ENCODE data around the gene AATF. TPM values are rescaled to one million over a fixed set of nuclear protein-coding genes. Genes with fewer than 3 reads are reported as not detected.

AATF gene
- total RNA-seq, 1 experiment from 2014 or later = 61.0 TPM

DNA sequence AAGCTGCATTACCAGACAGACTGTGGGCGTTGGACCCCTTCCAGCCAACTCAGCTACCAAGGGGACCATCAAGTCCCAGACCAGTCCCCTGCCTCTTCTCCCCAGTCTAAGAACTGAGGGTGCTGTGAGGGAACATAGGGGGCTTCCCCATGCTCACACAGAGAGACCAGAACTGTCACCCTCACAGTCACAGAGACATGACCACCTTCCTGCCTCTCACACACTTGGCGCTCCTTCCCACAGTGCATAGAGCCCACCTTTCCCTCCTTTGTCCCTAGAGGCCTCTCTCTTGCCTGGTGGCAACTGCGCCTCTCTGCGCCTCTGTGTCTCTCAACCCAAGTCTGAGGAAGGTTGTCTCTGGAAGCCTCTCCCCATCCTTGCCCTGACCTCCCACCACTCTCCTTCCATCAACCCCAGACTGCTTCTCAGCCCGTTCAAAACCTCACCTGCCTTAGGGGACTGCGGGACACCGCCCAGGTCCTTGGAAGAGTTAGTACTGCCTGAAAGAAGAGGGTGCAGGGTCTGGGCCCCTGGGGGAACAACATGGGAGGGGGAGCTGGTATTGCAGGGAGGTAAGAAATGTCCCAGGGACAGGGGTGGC is 17.6 kb upstream of the AATF start:
- ATAC-seq = no peak
- Mint-ChIP-seq H3K4me3 (peak overlapping the region; percentile 16; the same call in 1 of the 2 replicates), H3K27me3 (ENCODE audit: low read depth) (peaks cover 90% of the 10 kb centered on the region), H3K9me3 (no peaks in the 10 kb centered on the region), H3K4me1 (peaks cover 74% of the 10 kb centered on the region), H3K36me3 (no peaks in the 10 kb centered on the region), H3K27ac (no peak overlapping the region)
- DNase-seq (ENCODE audit: low spot score) = no peak
- no peak for TF ChIP-seq MXD4 (CRISPR knock-in tag; IDR thresholded peaks at IDR 0.05; ENCODE audit: borderline replicate concordance)
- no peak for TF ChIP-seq ZNF423 (CRISPR knock-in tag; IDR thresholded peaks at IDR 0.05)
- TF ChIP-seq, protein P1, sequence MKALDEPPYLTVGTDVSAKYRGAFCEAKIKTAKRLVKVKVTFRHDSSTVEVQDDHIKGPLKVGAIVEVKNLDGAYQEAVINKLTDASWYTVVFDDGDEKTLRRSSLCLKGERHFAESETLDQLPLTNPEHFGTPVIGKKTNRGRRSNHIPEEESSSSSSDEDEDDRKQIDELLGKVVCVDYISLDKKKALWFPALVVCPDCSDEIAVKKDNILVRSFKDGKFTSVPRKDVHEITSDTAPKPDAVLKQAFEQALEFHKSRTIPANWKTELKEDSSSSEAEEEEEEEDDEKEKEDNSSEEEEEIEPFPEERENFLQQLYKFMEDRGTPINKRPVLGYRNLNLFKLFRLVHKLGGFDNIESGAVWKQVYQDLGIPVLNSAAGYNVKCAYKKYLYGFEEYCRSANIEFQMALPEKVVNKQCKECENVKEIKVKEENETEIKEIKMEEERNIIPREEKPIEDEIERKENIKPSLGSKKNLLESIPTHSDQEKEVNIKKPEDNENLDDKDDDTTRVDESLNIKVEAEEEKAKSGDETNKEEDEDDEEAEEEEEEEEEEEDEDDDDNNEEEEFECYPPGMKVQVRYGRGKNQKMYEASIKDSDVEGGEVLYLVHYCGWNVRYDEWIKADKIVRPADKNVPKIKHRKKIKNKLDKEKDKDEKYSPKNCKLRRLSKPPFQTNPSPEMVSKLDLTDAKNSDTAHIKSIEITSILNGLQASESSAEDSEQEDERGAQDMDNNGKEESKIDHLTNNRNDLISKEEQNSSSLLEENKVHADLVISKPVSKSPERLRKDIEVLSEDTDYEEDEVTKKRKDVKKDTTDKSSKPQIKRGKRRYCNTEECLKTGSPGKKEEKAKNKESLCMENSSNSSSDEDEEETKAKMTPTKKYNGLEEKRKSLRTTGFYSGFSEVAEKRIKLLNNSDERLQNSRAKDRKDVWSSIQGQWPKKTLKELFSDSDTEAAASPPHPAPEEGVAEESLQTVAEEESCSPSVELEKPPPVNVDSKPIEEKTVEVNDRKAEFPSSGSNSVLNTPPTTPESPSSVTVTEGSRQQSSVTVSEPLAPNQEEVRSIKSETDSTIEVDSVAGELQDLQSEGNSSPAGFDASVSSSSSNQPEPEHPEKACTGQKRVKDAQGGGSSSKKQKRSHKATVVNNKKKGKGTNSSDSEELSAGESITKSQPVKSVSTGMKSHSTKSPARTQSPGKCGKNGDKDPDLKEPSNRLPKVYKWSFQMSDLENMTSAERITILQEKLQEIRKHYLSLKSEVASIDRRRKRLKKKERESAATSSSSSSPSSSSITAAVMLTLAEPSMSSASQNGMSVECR (CRISPR knock-in tag; IDR thresholded peaks at IDR 0.05; ENCODE audit: borderline replicate concordance) = no peak
- TF ChIP-seq HMGA2 (CRISPR knock-in tag; IDR thresholded peaks at IDR 0.05) = no peak
- TF ChIP-seq NR3C1 (CRISPR knock-in tag; conservative IDR thresholded peaks at IDR 0.05; ENCODE audit: low read depth) = no peak
- no peak for TF ChIP-seq E2F5 (CRISPR knock-in tag; IDR thresholded peaks at IDR 0.05)
- no peak for TF ChIP-seq EMX1 (CRISPR knock-in tag; IDR thresholded peaks at IDR 0.05)
- ChIA-PET POLR2A (interaction anchor here (0.9 kb wide), 2 partner anchors 10 to 11 kb away, joined by 3 read pairs; no protein-coding TSS in a partner anchor), CTCF (no interaction called here)

- Mint-ChIP-seq H3K4me3 (peak overlapping the region; percentile 61), H3K27me3 (ENCODE audit: low read depth) (peaks cover 94% of the 10 kb centered on the region), H3K36me3 (no peaks in the 10 kb centered on the region), H3K27ac (no peak overlapping the region), H3K4me1 (peaks cover 75% of the 10 kb centered on the region), H3K9me3 (no peaks in the 10 kb centered on the region)
- no peak for ATAC-seq
- CTCF ChIA-PET = no interaction called here
- DNase-seq (ENCODE audit: low spot score) = no peak
- POLR2A ChIA-PET = no interaction called here
- no peak for TF ChIP-seq OVOL2 (CRISPR knock-in tag; IDR thresholded peaks at IDR 0.05; ENCODE audit: borderline replicate concordance)
- TF ChIP-seq NFATC4 (CRISPR knock-in tag; IDR thresholded peaks at IDR 0.05) = no peak
- no peak for TF ChIP-seq SMAD3 (CRISPR knock-in tag; IDR thresholded peaks at IDR 0.05; ENCODE audit: borderline replicate concordance)
- TF ChIP-seq RELA (CRISPR knock-in tag; IDR thresholded peaks at IDR 0.05; ENCODE audit: borderline replicate concordance) = no peak
- TF ChIP-seq ZNF423 (CRISPR knock-in tag; IDR thresholded peaks at IDR 0.05) = no peak
- TF ChIP-seq, protein P2, sequence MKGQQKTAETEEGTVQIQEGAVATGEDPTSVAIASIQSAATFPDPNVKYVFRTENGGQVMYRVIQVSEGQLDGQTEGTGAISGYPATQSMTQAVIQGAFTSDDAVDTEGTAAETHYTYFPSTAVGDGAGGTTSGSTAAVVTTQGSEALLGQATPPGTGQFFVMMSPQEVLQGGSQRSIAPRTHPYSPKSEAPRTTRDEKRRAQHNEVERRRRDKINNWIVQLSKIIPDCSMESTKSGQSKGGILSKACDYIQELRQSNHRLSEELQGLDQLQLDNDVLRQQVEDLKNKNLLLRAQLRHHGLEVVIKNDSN (CRISPR knock-in tag; IDR thresholded peaks at IDR 0.05) = no peak
- TF ChIP-seq ZBTB43 (CRISPR knock-in tag; IDR thresholded peaks at IDR 0.05) = no peak
- TF ChIP-seq CREM (CRISPR knock-in tag; IDR thresholded peaks at IDR 0.05) = no peak
- no peak for TF ChIP-seq GABPB1 (CRISPR knock-in tag; IDR thresholded peaks at IDR 0.05)
- TF ChIP-seq NR2C2 (CRISPR knock-in tag; IDR thresholded peaks at IDR 0.05) = no peak
- TF ChIP-seq ATF1 (CRISPR knock-in tag; IDR thresholded peaks at IDR 0.05) = no peak
- no peak for TF ChIP-seq NFYB (CRISPR knock-in tag; conservative IDR thresholded peaks at IDR 0.05; ENCODE audit: low read depth)
- TF ChIP-seq CTCF (IDR thresholded peaks at IDR 0.05) = no peak
- TF ChIP-seq ESRRA (CRISPR knock-in tag; IDR thresholded peaks at IDR 0.05; ENCODE audit: borderline replicate concordance) = no peak
- no peak for TF ChIP-seq CREB1 (CRISPR knock-in tag; IDR thresholded peaks at IDR 0.05)
- TF ChIP-seq USF2 (CRISPR knock-in tag; IDR thresholded peaks at IDR 0.05) = no peak
- TF ChIP-seq PREB (CRISPR knock-in tag; IDR thresholded peaks at IDR 0.05; ENCODE audit: borderline replicate concordance) = no peak
- no peak for TF ChIP-seq ZNF671 (CRISPR knock-in tag; IDR thresholded peaks at IDR 0.05)
Observed at GRCh38 chr17:36931697-36932382, 16.9 kb upstream of the AATF start.

All from WTC11 (cell line).